HG03025 (cell line): Measurements from ENCODE around the gene PBX2.
"Not testable (repeated sequence)": the region's sequence is repeated elsewhere in the genome, so short reads cannot be mapped to it uniquely, and the experiment has no call there.

Experiments used
- ATAC-seq: cut with Tn5 transposase; IDR thresholded peaks from one replicate; pipeline ENCODE4 v1.9.1; 2021; ENCODE audit warnings: mild to moderate bottlenecking, moderate library complexity; ENCODE audit not compliant: unreplicated experiment, low FRiP score

PBX2 gene

DNA sequence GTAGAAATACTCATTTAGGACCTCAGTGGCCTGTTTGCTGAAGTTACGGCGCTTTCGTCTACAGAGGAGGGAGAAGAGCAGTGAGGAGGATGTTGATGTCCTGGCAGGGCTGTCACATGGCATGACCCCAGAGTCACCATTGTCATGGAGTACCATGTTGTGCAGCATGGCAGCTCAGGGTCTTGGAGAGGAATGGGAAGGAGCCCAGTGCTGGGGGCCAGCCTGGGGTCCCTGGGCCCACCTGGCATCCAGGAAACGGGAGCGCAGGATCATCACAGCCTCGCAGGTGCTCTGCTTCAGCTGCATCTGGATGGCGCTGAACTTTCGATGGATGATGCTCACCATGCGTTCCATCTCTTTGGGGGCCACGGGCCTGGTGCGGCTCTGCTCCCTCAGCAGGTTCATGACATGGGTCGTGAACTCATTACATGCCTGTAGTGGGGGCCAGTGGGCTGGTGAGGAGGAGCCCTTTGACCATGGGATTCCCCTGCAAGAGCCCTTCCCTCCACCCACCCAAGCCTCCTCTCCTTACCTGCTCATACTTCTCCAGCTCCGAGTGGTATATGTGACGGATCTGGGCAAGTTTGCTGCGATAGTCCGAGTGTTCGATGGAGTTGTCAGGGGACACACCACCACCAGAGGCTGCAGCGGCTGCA is 2.1 kb downstream of the PBX2 start:
- not testable (repeated sequence) for ATAC-seq

DNA sequence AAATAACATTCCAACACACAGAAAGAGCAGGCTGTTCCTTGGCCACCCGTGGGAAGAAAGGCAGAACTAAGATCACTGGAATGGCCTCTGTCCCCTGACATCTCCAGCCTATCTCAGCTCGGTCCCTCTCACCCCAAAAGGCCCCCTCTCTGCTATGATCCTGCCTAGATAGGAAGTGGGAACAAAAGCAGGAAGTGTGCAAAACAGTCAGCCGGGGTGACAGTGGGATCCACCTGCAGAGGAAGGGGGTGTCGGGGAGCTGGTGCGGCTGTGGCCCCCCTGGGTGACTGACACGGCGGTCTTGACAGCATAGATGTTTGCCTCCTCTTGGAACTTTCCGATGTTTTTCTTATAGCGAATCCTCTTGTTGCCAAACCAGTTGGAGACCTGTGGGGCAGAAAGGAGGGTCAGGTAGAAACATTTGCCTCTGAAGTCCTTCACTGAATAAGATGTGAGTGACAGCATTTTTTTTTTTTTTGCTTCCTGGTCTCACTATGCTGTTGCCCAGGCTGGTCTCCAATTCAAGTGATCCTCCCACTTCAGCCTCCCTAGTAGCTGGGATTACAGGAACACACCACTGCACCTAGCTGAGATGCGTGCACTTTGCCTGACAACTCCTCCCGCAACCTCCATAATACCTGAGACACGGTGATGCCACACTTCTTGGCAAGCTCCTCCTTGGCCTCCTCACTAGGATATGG is 2.8 kb downstream of the PBX2 start:
- no peak for ATAC-seq

DNA sequence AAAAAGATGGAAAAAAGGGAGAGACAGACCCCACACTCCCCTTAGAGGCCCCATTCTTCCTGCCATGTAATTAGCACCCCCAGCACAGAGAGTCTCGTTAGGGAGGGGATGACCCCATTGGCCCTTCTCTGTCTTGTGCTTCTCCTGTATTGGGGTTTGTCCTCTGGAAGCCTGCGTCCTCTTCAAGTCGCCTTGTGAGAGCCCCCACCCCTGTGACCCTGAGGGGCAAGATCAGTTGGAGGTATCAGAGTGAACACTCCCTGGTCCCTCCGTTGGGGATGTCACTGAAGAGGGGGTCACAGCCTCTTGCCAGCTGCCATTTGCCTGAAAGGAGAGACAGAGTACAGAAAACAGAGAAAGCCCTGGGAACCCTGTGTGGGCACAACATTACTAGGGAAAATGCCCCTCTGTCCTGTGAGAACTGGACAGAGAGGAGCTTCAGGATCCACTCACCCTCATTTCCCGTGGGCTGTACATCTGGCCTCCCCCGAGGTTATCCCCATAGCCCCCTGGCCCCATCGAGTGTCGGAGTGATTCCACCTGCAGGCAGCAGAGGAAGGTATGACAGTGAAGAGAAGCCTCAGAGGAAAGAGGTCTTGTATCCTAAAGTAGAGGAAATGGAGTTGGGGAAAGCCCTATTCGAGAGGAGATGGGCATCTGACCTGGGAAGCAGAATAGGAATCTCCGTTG is 3.7 kb downstream of the PBX2 start:
- not testable (repeated sequence) for ATAC-seq

DNA sequence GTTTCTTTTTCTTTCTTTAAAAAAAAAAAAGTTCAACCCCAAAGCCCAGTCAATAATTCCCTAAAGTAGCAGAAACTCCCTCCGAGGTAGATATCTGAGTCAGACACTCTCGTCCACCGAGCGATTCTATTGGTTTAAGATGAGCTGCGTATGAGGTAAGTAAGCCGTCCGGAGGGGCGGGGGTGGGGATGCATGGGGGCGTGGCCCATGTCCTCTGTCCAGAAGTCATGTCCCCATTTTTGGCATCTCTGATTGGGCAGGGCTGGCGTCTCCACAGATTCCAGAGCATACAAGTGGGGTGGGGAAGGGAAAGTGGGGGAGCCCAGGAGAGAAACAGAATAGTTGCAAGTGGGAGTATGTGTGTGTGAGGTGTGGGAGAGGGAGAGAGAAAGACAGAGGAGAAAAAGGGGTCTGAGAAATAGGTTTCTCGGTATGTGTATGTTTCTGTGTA is 4.3 kb downstream of the PBX2 start:
- ATAC-seq: not testable (repeated sequence)

DNA sequence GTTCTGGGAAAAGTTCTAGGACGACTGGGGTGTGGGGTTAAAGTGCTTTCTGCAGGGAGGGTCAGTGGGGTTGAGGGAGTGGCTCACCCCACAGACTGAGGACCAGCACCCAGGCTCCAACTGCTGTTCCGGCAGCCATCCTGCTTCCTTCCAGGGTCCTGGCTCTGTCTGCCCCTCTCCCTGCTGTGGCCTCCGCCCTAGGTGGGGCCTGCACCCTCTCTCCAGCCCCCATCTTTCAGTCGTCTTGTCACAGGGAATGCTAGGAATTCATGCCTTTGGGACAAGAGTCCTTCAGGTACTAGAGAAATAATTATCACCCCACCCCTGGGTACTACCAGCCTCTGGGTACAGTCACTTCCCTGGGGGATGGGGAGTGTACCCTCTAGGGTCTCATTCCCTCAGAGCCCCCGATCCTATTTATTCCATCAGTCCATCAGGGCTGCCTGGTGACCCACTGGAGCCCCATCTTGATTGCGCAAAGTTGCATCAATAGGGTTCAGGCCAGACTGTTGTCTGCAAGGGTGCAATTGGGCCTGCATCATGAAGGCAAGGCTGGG is 5.8 kb downstream of the PBX2 start, which contains the start of gene AGER:
TSS of gene AGER (minus strand) at position 170 of the 557 bp plus-strand sequence. CDS start at position 139, 31 bp downstream.
- ATAC-seq: no peak

DNA sequence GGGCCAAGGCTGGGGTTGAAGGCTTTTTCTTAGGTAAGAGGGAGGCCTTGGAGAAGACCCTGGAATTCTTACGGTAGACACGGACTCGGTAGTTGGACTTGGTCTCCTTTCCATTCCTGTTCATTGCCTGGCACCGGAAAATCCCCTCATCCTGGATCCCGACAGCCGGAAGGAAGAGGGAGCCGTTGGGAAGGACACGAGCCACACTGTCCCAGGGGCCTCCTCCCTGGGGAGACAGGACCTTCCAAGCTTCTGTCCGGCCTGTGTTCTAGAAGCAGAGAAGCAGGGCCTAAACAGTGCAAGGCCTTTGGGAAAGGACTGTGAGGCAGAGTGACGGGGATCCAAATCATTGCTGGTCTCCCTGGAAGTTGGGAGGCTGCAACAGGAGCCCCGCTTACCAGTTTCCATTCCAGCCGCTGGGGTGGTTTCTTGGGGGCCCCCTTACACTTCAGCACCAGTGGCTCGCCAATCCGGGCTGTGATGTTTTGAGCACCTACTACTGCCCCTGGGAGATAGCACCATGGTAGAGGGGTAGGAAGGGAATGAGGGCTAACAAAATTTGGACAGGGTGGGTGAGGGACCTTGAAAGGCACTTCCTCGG is 6.4 kb downstream of the PBX2 start:
- ATAC-seq: no peak

DNA sequence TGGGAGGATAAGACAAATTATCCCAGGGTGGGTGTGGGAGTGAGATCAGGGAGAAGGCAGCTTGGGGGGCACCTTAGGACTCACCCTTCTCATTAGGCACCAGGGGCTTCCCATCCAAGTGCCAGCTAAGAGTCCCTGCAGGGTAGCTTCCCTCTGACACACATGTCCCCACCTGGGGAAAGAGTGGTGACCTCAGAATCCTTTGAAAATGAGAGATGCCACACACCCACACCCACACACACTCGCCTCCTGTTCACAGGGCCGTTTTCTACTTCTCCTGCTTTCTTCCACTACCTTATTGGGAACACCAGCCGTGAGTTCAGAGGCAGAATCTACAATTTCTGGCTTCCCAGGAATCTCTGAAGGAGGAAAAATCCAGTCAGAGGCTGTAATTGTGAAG is 7.0 kb downstream of the PBX2 start:
- ATAC-seq: no peak

DNA sequence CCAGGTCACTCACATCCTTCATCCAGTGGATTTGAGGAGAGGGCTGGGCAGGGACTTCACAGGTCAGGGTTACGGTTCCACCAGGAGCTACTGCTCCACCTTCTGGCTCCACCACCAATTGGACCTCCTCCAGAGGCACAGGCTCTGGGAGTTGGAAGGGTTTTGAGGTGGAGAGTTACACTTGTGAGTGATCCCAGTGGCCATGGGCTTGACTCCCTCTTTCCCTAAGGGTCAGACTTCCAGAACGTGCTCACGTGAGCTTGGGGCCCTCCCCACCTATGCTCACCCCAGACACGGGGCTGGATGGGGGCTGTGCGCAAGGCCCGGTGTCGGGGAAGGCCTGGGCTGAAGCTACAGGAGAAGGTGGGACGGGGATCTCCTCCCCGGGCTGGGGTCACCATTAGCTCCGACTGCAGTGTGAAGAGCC is 7.4 kb downstream of the PBX2 start:
- ATAC-seq: no peak

DNA sequence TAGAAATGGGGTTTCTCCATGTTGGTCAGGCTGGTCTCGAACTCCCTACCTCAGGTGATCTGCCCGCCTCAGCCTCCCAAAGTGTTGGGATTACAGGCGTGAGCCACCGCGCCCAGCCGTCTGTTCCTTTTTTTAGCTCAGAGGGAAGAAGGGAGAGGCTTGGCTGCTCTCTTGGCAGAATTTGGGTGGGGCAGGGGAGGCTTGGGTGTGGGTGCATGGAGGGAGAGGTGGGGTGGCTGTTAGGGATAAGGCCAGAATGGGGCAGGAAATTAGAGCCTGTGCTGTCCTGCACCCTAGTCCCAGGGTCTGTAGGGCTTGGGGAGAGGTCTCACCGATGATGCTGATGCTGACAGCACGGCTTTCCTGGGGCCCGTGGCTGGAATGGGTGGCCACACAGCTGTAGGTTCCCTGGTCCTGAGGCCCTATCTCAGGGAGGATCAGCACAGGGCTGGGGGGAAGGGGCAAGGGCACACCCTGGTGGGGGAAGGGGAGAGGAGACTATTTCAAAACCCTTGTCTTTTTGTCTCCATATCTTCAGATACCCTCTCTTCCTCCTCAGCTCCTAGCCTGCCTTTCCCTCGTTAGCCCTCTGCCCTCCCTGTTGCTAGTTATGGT is 8.0 kb downstream of the PBX2 start:
- no peak for ATAC-seq

DNA sequence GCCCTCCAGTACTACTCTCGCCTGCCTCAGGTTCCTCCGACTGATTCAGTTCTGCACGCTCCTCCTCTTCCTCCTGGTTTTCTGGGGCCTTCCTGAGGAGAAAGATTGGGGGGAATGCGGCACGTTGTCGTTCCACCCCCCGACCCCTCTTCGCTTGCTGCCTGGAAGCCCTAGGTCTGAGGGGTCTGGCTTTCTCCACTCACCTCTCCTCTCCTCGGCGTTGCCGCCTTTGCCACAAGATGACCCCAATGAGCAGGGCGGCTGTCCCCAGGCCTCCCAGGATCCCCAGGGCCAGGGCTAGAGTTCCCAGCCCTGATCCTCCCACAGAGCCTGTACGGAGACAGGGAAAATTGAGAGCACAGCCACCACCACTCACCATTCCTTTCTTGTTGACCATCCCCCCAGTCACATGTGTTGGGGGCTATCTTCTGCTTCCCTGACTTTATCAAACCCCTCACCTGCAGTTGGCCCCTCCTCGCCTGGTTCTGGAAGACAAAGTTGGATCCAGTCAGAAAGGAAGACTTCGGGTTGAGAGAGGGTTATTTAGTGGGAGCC is 8.8 kb downstream of the PBX2 start:
- ATAC-seq: no peak

DNA sequence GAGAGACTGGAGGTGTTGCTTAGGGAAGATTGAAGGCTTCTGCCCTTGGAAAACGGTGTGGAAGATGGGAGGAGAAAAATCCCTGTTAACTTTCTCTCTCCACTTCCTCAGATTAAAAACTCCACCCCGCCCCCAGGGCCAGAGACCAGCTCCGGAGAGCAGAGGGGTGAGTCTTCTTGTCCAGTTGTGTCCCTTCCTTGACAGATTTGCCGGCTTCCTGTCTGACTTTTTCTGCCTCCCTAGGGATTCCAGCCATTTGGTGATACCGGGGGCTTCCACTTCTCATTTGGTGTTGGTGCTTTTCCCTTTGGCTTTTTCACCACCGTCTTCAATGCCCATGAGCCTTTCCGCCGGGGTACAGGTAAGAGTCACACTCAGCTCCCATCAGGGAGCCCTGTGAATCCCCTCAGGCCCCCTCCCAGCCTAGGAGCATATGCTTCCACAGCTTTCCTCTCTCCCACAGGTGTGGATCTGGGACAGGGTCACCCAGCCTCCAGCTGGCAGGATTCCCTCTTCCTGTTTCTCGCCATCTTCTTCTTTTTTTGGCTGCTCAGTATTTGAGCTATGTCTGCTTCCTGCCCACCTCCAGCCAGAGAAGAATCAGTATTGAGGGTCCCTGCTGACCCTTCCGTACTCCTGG is 10.1 kb downstream of the PBX2 start:
- no peak for ATAC-seq

DNA sequence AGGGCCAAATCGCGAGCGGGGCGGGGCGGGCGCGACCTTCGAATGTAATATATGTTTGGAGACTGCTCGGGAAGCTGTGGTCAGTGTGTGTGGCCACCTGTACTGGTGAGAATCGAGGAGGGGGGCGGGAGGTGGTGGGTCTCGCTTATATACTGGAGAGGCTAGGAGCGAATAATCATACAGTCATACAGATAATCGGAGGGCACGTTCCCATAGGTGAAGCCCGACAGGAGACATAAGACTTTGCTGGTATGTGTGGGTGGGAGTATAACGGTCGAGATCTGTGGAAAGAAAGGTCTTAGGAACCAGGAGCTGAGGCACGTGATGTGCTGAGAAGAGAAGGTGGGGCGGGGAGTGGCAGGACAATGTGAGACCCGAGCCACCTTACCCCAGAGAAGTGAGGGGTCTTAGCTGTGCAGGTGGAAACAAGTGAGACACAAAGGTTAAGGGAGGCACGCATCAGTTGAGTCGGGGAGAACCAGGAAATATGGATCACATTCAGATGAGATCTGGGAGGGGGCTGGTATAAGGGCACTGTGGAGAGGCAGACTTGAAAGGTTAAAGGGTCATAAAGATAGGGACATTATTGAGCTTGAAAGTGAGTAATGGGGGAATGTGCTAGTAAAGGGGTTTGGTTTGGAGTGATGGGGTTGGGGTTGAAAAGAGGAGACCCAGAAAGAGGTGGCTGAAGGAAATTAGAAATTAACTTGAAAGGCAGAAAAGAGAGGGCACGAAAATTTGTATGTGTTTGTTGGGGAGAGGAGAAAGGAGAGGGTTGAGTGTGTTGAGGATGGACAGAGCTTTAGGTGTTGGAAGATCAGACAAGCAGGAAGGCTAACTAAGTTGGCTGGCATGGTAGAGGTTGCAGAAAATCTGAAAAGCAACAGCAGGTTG is 11.2 kb downstream of the PBX2 start:
- no peak for ATAC-seq

DNA sequence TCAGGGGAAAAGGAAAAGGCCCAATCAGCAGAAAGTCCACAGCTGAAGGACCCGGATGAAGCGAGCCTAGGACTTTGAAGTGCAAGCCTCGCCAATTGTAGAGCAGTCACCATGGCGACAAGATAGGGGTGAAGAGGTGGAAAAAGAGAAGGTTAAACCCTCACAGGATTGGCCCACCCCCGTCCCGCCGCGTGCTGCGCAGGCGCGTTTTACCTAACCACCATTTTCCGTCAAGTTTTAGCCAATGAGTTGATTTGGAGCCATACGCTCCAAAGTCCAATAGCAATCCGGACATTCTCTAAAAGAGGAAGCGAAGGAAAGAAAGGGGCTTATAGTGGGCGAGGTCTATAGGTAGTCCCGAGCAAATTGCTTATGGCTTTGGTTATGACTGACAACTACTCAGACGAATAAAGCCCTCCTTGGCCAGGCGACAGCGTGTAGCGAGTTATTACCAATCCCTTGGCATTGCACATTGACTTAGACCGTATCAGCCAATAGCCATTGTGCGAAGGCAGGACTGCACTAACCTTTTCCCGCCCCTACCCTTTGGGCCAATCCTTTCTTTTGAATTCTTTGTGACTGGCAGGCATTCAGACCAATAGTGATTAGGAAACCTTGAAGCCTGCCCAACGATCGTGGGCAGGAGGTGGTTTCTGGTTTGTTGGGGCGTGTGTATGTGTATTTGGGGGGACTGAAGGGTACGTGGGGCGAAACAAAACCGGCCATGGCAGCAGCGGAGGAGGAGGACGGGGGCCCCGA is 12.0 kb downstream of the PBX2 start, which contains the start of gene RNF5:
TSS of gene RNF5 (plus strand) at position 618 of the 759 bp plus-strand sequence. CDS start at position 725, 107 bp downstream.
- ATAC-seq: peak; percentile 73

DNA sequence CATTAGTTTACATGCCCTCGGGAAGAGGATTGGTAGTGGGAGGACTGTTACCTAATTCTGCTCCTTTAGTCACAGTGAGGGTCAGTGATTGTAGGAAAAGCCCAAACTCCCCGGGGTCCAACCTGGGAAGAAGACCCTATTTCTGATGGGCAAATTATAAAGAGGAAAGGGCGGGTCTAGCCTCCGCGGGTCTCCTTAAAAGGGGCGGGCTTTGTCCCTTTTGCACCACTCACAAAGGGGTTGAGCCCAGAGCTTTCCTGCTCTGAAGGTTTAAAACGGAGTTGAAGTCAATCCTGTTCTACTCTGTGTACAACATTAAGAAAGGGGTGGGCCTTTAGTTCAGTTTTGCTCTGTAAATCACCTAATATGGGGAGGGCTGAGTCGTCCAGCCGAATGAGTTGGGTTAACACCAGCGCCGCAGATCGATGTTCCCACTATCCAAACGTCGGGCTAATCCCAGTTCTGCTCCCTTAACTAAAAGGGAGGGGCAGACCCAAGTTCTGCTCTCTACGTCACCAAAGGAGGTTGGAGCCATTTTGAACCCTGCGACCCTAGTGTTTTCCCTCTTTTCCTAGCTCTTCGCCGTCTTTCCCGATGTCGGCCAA is 12.7 kb downstream of the PBX2 start:
- peak; percentile 0 for ATAC-seq

DNA sequence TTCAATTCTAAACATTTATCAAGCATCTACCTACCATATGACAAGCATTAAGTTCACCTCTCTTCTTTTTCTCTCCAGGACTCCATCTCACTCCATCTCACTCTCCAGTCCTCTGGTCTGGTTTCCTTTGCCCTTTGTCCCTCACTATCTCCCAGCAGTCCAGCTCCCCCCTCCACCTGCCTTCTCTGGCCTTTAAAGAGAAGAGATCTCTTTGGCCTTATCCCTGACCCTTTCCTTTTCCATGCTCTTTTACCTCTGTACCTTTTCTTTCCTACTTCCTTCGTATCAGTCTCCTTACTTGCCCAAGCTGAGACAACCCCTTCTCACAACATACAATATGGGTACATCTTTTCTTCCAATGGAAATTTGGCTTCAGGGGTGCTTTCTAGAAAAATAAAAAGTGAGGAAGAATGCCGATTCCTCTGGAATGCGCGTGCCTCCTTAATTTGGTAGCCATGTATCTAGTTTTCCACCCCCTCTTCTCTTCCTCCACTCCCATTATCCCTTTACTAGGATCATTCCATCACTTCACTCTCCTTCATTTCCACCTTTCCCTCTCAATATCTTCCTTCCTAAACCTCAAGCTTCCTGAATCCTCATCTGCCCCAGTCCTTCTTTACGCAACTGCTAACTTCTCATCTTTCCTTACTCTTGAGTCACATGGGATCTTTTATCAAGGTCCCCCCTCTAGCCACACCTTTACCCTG is 13.4 kb downstream of the PBX2 start:
- ATAC-seq: no peak

DNA sequence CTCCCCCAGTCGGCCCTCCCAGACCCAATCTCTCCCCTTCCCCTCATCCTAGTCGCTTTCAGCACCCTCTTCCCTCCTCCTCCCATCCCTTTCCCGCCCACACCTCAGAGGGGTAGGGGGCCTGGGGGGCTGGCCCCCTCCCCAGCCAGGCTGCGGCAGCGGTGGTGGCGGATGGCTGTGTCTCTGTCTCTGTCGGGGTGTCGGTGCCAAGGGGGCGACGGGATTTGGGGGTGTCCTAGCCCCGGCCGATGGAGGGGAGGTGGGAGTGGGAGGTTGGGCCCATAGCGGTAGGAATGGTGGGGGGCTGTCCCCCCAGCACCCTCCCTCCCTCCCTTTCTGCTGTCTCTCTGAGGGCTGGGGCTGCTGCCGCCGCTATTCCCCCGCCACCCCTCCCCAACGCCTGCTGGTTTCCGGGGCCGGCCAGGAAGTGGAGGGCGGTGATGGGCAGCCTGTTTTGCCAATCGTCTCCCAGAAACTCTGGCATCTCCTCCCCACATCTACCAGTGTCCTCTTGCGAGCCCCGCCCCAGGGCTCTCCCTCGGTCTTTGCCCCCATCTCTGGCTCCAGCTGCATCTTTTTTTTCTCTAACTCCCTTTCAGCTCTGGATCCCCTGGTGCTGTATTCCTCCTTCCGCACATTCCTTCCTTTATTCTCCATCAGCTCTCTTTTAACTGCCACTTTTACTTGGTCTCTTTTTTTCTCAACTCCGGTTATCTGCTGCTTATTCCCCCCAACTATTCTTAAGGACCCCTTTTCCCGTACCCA is 14.1 kb downstream of the PBX2 start, which contains the start of gene AGPAT1:
TSS of gene AGPAT1 (minus strand) at position 374 of the 765 bp plus-strand sequence. CDS start 4,588 bp downstream, outside the sequence.
- peak; percentile 33 for ATAC-seq
